GM18502 (cell line): ENCODE data around the gene HIP1.
"Not testable (repeated sequence)": the region's sequence is repeated elsewhere in the genome, so short reads cannot be mapped to it uniquely, and the experiment has no call there.

Source experiments
- ATAC-seq: cut with Tn5 transposase; IDR thresholded peaks from one replicate; pipeline ENCODE4 v1.9.1; 2021; ENCODE audit warnings: mild to moderate bottlenecking; ENCODE audit not compliant: unreplicated experiment, poor library complexity

The HIP1 gene

GRCh38 chr7:75717746-75718145, 21.0 kb downstream of the HIP1 start:
- not testable (repeated sequence) for ATAC-seq

GRCh38 chr7:75716992-75717626, 21.6 kb downstream of the HIP1 start:
- no peak for ATAC-seq

GRCh38 chr7:75715864-75716263, 22.9 kb downstream of the HIP1 start:
- no peak for ATAC-seq

- ATAC-seq: no peak
Measured at GRCh38 chr7:75712517-75713361, 26.0 kb downstream of the HIP1 start.

- no peak for ATAC-seq
Measured at GRCh38 chr7:75711656-75712514, 26.9 kb downstream of the HIP1 start.

- no peak for ATAC-seq
Measured at GRCh38 chr7:75711076-75711475, 27.7 kb downstream of the HIP1 start.

GRCh38 chr7:75704928-75705327, 33.8 kb downstream of the HIP1 start:
- ATAC-seq: no peak

GRCh38 chr7:75702515-75702914, 36.2 kb downstream of the HIP1 start:
- no peak for ATAC-seq

GRCh38 chr7:75699993-75700392, 38.7 kb downstream of the HIP1 start:
- ATAC-seq: no peak

- ATAC-seq: no peak
Measured at GRCh38 chr7:75698358-75698757, 40.4 kb downstream of the HIP1 start.

GRCh38 chr7:75696263-75697037, 42.3 kb downstream of the HIP1 start:
- ATAC-seq: no peak

GRCh38 chr7:75694638-75695399, 43.9 kb downstream of the HIP1 start:
- ATAC-seq: no peak

- ATAC-seq: not testable (repeated sequence)
Measured at GRCh38 chr7:75693668-75694067, 45.1 kb downstream of the HIP1 start.

GRCh38 chr7:75691793-75692543, 46.8 kb downstream of the HIP1 start:
- ATAC-seq: no peak

- ATAC-seq: no peak
Measured at GRCh38 chr7:75690121-75690523, 48.6 kb downstream of the HIP1 start.

GRCh38 chr7:75689246-75690099, 49.3 kb downstream of the HIP1 start:
- no peak for ATAC-seq

- no peak for ATAC-seq
Measured at GRCh38 chr7:75688200-75689136, 50.3 kb downstream of the HIP1 start.
